Gastroesophageal sphincter (tissue), 4 donors: ENCODE data around the gene ZMYND19. TPM values are rescaled to one million over a fixed set of nuclear protein-coding genes. Genes with fewer than 3 reads are reported as not detected.
"Not testable (repeated sequence)": the region's sequence is repeated elsewhere in the genome, so short reads cannot be mapped to it uniquely, and the experiment has no call there.

ENCODE experiments used
- ATAC-seq: fragments of 150-250 bp; one replicate; pipeline ENCODE4 v1.9.1; 2016; ENCODE audit warnings: mild to moderate bottlenecking, moderate library complexity
- H3K27ac ChIP-seq, 4 donors: fragments of 200-600 bp; sonication (generic) in 3 of 4; 1 replicate in 3 of 4; 2 replicates in 1 of 4; pipeline ENCODE4 v1.5.1; 2016 to 2019
- H3K27me3 ChIP-seq: fragments of 200-600 bp; sonication (generic); one replicate; pipeline ENCODE4 v1.5.1; 2019
- H3K36me3 ChIP-seq, 2 donors: fragments of 200-600 bp; sonication (generic); one replicate each; pipeline ENCODE4 v1.5.1; 2019; ENCODE audit warnings: control low read depth in 1 of 2
- H3K4me1 ChIP-seq, 3 donors: fragments of 200-600 bp; sonication (generic); 1 replicate in 2 of 3; 2 replicates in 1 of 3; pipeline ENCODE4 v1.5.1; 2016 to 2019; ENCODE audit warnings: control low read depth in 2 of 3
- H3K4me3 ChIP-seq, 2 donors: fragments of 200-600 bp; sonication (generic); one replicate each; pipeline ENCODE4 v1.5.1; 2019; ENCODE audit warnings: mild to moderate bottlenecking in 1 of 2, moderate library complexity in 1 of 2
- H3K9me3 ChIP-seq, 3 donors: fragments of 200-600 bp; sonication (generic); one replicate each; pipeline ENCODE4 v1.5.1; 2017 to 2019; ENCODE audit warnings: control low read depth in 2 of 3
- CTCF ChIP-seq, 4 experiments: fragments of 200-600 bp in 2 of 4; fragments of 450-650 bp in 2 of 4; sonication (generic) in 1 of 4; IDR thresholded peaks; one replicate each; pipeline ENCODE4 v1.5.1; 2017 to 2019; ENCODE audit warnings: antibody characterized with exemption in 4 of 4, mild to moderate bottlenecking in 2 of 4, moderate library complexity in 2 of 4
- EP300 ChIP-seq: sonication (generic); formaldehyde crosslinking; IDR thresholded peaks from one replicate; pipeline ENCODE4 v1.6.1; 2017; ENCODE audit warnings: antibody characterized with exemption, mild to moderate bottlenecking
- POLR2A ChIP-seq, 2 donors: fragments of 450-650 bp; IDR thresholded peaks; one replicate each; pipeline ENCODE4 v1.6.1; 2017; ENCODE audit warnings: antibody characterized with exemption in 2 of 2, mild to moderate bottlenecking in 2 of 2, moderate library complexity in 1 of 2
- POLR2AphosphoS5 ChIP-seq: sonication (generic); formaldehyde crosslinking; IDR thresholded peaks from one replicate; pipeline ENCODE4 v1.6.1; 2017; ENCODE audit warnings: antibody characterized with exemption
- WGBS, 2 donors: methylation state at CpG; one replicate each; pipeline ENCODE4 v1.1.5; 2018; ENCODE audit warnings: low coverage in 1 of 2; 5-methylcytosine and 5-hydroxymethylcytosine counted together
- total RNA-seq, 4 donors: library from RNA; depleted of rRNA; stranded (reverse); fragments of >200 nt; gene quantifications; one replicate each; pipeline ENCODE4 v1.1.0, GENCODE V29; 2016

ZMYND19 gene
- total RNA-seq, 4 donors from 2014 or later: 9.5 to 17.1 (median 13.2) TPM

GRCh38 chr9:137626464-137626863, 36.2 kb upstream of the ZMYND19 start:
- no peak overlapping the region for H3K27ac ChIP-seq
- TF ChIP-seq CTCF (IDR thresholded peaks at IDR 0.05) (no peak), EP300 (no peak), POLR2AphosphoS5 (no peak), POLR2A (IDR thresholded peaks at IDR 0.05) (no peak)
- H3K4me1 ChIP-seq: peaks cover 0 to 80% (median 23%) of the 10 kb centered on the region in 3 donors
- whole genome bisulfite sequencing, 2 donors: 73 to 87% methylated on average over 4 of the region's 4 CpGs
- H3K27me3 ChIP-seq: no peaks in the 10 kb centered on the region
- H3K36me3 ChIP-seq: no peaks in the 10 kb centered on the region
- H3K9me3 ChIP-seq: no peaks in the 10 kb centered on the region
- no peak overlapping the region for H3K4me3 ChIP-seq
- no peak for ATAC-seq

- H3K36me3 ChIP-seq, ATAC-seq, H3K9me3 ChIP-seq, H3K27me3 ChIP-seq, H3K27ac ChIP-seq, H3K4me3 ChIP-seq: not testable (repeated sequence)
- peaks cover 8 to 69% (median 34%) of the 10 kb centered on the region in 3 donors for H3K4me1 ChIP-seq
- WGBS, 2 donors: 87 to 100% methylated on average over 2 to 6 of the region's 8 CpGs
Measured at GRCh38 chr9:137622211-137622610, 31.9 kb upstream of the ZMYND19 start.

- H3K27ac ChIP-seq: peak overlapping the region in 2 of 4 donors; percentile 46 to 90
- H3K4me3 ChIP-seq: no peak overlapping the region
- WGBS, 2 donors: 50% methylated on average over 6 of the region's 6 CpGs
- no peaks in the 10 kb centered on the region for H3K9me3 ChIP-seq
- H3K4me1 ChIP-seq: peaks cover 8 to 79% (median 35%) of the 10 kb centered on the region in 3 donors
- H3K27me3 ChIP-seq: no peaks in the 10 kb centered on the region
- H3K36me3 ChIP-seq: peaks cover 0 to 7% of the 10 kb centered on the region in 2 donors
- TF ChIP-seq POLR2A (IDR thresholded peaks at IDR 0.05): no peak
- TF ChIP-seq CTCF (IDR thresholded peaks at IDR 0.05): peak in 1 of 4 experiments; percentile 14
- no peak for ATAC-seq
Measured at GRCh38 chr9:137621131-137621757, 30.9 kb upstream of the ZMYND19 start.

- 70% methylated on average over 6 of the region's 7 CpGs; no CpG with 5 or more reads in 1 of the 2 donors for WGBS, 2 donors
- TF ChIP-seq EP300: no peak
- TF ChIP-seq POLR2AphosphoS5: no peak
- TF ChIP-seq CTCF (IDR thresholded peaks at IDR 0.05): no peak
- no peak for TF ChIP-seq POLR2A (IDR thresholded peaks at IDR 0.05)
Measured at GRCh38 chr9:137620581-137620980, 30.3 kb upstream of the ZMYND19 start.

GRCh38 chr9:137620048-137620405, 29.7 kb upstream of the ZMYND19 start:
- Histone ChIP-seq H3K4me3 (peak overlapping the region; percentile 72 to 95), H3K27me3 (no peaks in the 10 kb centered on the region), H3K9me3 (no peaks in the 10 kb centered on the region), H3K36me3 (peaks cover 0 to 19% of the 10 kb centered on the region in 2 donors), H3K27ac (peak overlapping the region in 3 of 4 donors; percentile 88 to 96 (median 90)), H3K4me1 (peaks cover 8 to 74% (median 35%) of the 10 kb centered on the region in 3 donors)
- WGBS, 2 donors: 38 to 48% methylated on average over 4 of the region's 4 CpGs
- TF ChIP-seq POLR2AphosphoS5 (no peak), POLR2A (IDR thresholded peaks at IDR 0.05) (no peak), CTCF (IDR thresholded peaks at IDR 0.05) (no peak), EP300 (no peak)
- no peak for ATAC-seq

More at GRCh38 chr9:137620581-137620980, 30.3 kb upstream of the ZMYND19 start:
- H3K36me3 ChIP-seq: peaks cover 0 to 14% of the 10 kb centered on the region in 2 donors
- H3K4me3 ChIP-seq: no peak overlapping the region
- H3K9me3 ChIP-seq: no peaks in the 10 kb centered on the region
- peak overlapping the region in 2 of 4 donors; percentile 46 to 90 for H3K27ac ChIP-seq
- ATAC-seq: no peak
- peaks cover 8 to 80% (median 35%) of the 10 kb centered on the region in 3 donors for H3K4me1 ChIP-seq
- H3K27me3 ChIP-seq: no peaks in the 10 kb centered on the region
